ENCODE results near the gene LCOR. TPM values are rescaled to one million over a fixed set of nuclear protein-coding genes. Genes with fewer than 3 reads are reported as not detected.

The LCOR gene
- total RNA-seq, 1 experiment from 2014 or later = 42.1 TPM

GRCh38 chr10:96978621-96979154, 146.6 kb downstream of the LCOR start:
- Histone ChIP-seq H3K9ac (ENCODE audit: extremely low read depth, insufficient read length, low read length) (no peak overlapping the region), H3K9me3 (ENCODE audit: control insufficient read depth, low read depth, low read length) (no peaks in the 10 kb centered on the region), H3K79me2 (ENCODE audit: insufficient read depth, low read length) (no peaks in the 10 kb centered on the region), H4K20me1 (ENCODE audit: control insufficient read depth, insufficient read depth, insufficient read length) (no peaks in the 10 kb centered on the region), H2BK5ac (ENCODE audit: insufficient read length, low read length) (no peak overlapping the region), H2AK5ac (ENCODE audit: insufficient read length, low read length) (no peak overlapping the region), H3K79me1 (ENCODE audit: insufficient read depth, low read depth, low read length, poor library complexity, severe bottlenecking) (no peaks in the 10 kb centered on the region), H4K91ac (ENCODE audit: insufficient read length, low read depth, low read length) (no peak overlapping the region), H3K18ac (ENCODE audit: insufficient read length, low read depth, low read length) (no peak overlapping the region), H3K27me3 (ENCODE audit: insufficient read depth, low read length) (no peaks in the 10 kb centered on the region; the same call in 1 of the 2 replicates), H2BK12ac (ENCODE audit: insufficient read length, low read depth, low read length) (no peak overlapping the region), H3K56ac (ENCODE audit: insufficient read length, low read depth, low read length) (no peak overlapping the region), H3K27ac (ENCODE audit: insufficient read length, low read depth, low read length) (no peak overlapping the region), H3K4ac (ENCODE audit: low read depth, low read length) (no peak overlapping the region), H2BK15ac (ENCODE audit: low read depth, low read length) (no peak overlapping the region), H4K5ac (ENCODE audit: insufficient read length, low read depth, low read length) (no peak overlapping the region), H2BK20ac (ENCODE audit: low read depth, low read length, poor library complexity, severe bottlenecking) (no peak overlapping the region), H3K23ac (ENCODE audit: insufficient read length, low read depth, low read length) (no peak overlapping the region), H2BK120ac (ENCODE audit: low read depth, low read length, poor library complexity, severe bottlenecking) (no peak overlapping the region), H2AFZ (ENCODE audit: low read length) (no peak overlapping the region), H4K8ac (replicated peaks; ENCODE audit: insufficient read length, low read depth, low read length) (no peak overlapping the region), H3K23me2 (ENCODE audit: insufficient read length, low read depth, low read length, poor library complexity, severe bottlenecking) (no peaks in the 10 kb centered on the region), H3K4me2 (ENCODE audit: insufficient read depth, insufficient read length, low read length) (no peak overlapping the region), H3K14ac (ENCODE audit: insufficient read depth, low read length) (no peak overlapping the region), H3K4me1 (ENCODE audit: insufficient read depth, low read length) (no peaks in the 10 kb centered on the region), H3T11ph (ENCODE audit: low read length) (no peak overlapping the region)
- no peak for DNase-seq
- H3K4me3 Mint-ChIP-seq = no peak overlapping the region
- H3K4me1 Mint-ChIP-seq = peaks cover 3 to 9% of the 10 kb centered on the region in 2 experiments
- WGBS (ENCODE audit: extremely low coverage, insufficient read length, low lambda C conversion rate) = no CpG with 5 or more reads among the region's 3 CpGs
- no peaks in the 10 kb centered on the region for H3K27me3 Mint-ChIP-seq (ENCODE audit: low read depth)
- no peak overlapping the region; a peak in 1 of 7 replicates for H3K27ac Mint-ChIP-seq
- peaks cover 20 to 26% (median 24%) of the 10 kb centered on the region in 3 experiments; a peak in 6 of 7 replicates for H3K36me3 Mint-ChIP-seq (ENCODE audit: insufficient read depth in 1 of 3, low read depth in 3 of 3)
- H3K9me3 Mint-ChIP-seq = no peaks in the 10 kb centered on the region
- no peak for TF ChIP-seq CTCF (conservative IDR thresholded peaks at IDR 0.05)

All from H9 (cell line).